ENCODE results near the gene NIPAL4.

GRCh38 chr5:157516626-157517325, 56.8 kb downstream of the NIPAL4 start:
- TF ChIP-seq CTCF (IDR thresholded peaks at IDR 0.05), result no peak
- TF ChIP-seq POLR2AphosphoS5 (IDR thresholded peaks at IDR 0.05; ENCODE audit: low read depth, low read length), result no peak
